HG02973 (cell line): ENCODE data around the gene SPATA20.

Source experiments
- ATAC-seq: cut with Tn5 transposase; IDR thresholded peaks from one replicate; pipeline ENCODE4 v1.9.1; 2021; ENCODE audit warnings: moderate library complexity; ENCODE audit not compliant: unreplicated experiment

The SPATA20 gene

GRCh38 chr17:50547035-50547735 is at the start of gene SPATA20:
SPATA20 (plus strand) TSS chr17:50547174; CDS start chr17:50547209, 35 bp downstream.
- ATAC-seq = no peak

- ATAC-seq = no peak
Measured at GRCh38 chr17:50498021-50498874, 48.7 kb upstream of the SPATA20 start.

DNA sequence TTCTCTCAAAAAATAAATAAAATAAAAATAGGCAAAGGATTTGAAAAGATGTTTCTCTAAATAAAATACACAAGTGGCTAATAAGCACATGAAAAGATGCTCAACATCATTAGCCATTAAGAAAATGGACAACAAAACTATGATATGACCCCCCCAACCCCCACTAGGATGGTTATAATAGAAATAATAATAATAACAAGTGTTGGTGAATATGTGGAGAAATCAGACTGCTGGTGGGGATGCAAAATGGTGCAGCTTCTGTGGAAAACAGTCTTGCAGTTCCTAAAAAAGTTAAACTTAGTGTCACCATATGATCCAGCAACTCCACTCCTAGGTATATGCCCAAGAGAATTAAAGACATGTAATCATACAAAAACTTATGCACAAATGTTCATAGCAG is 47.7 kb upstream of the SPATA20 start:
- no peak for ATAC-seq

DNA sequence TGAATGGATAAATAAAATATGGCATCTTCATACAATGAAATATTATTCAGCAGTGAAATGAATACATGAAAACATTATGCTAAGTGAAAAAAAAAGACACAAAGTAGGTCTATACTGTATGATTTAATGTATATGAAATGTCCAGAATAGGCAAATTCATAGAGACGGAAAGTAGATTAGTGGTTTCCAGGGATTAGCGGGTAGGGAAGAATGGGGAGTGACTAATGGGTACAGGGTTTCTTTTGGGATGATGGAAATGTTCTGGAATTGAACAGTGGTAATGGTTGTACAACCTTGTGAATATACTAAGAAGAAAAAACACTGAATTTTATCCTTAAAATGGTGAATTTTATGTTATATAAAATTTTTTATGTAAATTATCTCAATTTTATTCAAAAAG is 47.3 kb upstream of the SPATA20 start:
- ATAC-seq = no peak

- ATAC-seq = no peak
Measured at GRCh38 chr17:50501054-50501453, 45.9 kb upstream of the SPATA20 start.

- no peak for ATAC-seq
Measured at GRCh38 chr17:50502301-50502990, 44.5 kb upstream of the SPATA20 start.

DNA sequence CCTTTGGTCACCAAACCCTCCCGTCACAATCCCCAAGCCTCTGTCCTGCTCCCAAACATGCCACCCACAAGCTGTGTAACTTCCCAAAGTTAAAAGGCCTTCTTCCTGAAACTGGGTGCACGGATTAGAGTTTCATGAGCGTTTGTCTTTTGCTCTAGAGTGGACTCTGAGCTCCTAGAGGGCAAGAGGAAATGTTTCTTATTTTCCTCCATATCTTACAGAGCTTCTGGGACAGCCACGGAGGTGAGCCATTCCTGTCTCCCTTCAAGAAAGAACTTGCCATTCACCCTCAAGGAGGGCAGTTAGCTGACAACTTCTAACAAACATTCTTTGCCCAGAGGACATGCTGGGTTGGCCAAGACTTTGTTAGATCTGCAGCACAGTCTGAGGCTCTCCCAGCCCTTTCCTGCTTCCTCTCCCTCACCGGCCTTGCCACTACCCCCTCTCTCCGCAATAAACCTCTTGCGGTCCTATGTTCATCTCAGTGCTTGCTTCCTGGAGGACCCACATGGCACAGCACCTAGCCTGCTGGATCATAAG is 41.3 kb upstream of the SPATA20 start:
- ATAC-seq = no peak

DNA sequence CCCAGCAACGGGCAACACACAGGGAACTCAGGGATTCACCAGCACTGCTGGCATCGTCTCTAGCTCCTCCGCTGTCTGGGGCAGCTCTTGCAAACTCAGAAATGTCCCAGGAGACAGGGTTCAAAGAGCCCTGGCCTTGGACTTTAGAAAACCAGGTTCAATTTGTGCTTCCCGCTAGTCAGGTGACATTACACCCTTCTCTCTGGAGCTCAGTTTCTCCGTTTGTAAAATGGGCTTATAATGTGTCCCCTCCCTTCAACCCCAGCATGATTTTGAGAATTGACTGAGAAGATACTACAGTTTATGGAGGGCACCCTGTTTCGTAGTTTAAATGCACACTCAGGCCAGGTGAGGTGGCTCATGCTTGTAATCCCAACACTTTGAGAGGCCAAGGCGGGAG is 40.7 kb upstream of the SPATA20 start:
- ATAC-seq = no peak

DNA sequence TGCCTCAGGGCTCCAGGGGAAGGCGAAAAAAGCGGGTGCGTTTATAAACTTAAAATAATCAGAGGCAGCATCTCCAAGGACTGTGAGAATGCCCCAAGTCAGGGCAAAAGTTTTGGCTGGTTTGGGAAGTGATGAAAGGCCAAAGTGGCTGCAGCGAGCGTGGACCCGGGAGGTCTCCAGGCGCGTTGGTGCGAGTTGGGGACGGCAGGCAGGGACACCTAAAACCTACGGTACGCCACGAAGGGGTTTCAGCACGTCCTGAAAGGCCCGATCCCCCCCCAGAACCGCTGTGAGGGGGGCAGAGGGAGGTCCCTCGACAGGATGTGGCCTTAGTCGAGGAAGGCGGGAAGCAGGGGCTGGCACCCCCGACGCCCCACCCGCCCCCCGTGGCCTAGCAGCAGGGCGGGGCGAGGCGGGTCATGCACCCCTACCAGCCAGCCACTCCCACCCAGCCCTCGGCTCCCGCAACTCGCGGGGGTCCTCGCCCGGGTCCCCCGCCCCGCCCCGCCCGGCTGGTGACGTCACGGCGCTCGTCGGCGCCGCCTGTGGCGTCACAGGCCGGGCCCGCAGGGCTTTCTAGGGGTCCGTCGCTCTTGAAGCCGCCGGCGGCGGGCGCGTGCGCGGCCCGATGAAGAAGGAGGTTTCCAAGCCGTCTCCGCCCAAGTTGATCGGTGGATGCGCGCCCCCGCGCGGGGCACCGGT is 39.0 kb upstream of the SPATA20 start, which contains the start of gene MYCBPAP:
Gene MYCBPAP, plus strand, starts transcription at position 569 of the 702 bp plus-strand sequence. CDS start 236 bp downstream, outside the sequence.
- ATAC-seq = no peak

DNA sequence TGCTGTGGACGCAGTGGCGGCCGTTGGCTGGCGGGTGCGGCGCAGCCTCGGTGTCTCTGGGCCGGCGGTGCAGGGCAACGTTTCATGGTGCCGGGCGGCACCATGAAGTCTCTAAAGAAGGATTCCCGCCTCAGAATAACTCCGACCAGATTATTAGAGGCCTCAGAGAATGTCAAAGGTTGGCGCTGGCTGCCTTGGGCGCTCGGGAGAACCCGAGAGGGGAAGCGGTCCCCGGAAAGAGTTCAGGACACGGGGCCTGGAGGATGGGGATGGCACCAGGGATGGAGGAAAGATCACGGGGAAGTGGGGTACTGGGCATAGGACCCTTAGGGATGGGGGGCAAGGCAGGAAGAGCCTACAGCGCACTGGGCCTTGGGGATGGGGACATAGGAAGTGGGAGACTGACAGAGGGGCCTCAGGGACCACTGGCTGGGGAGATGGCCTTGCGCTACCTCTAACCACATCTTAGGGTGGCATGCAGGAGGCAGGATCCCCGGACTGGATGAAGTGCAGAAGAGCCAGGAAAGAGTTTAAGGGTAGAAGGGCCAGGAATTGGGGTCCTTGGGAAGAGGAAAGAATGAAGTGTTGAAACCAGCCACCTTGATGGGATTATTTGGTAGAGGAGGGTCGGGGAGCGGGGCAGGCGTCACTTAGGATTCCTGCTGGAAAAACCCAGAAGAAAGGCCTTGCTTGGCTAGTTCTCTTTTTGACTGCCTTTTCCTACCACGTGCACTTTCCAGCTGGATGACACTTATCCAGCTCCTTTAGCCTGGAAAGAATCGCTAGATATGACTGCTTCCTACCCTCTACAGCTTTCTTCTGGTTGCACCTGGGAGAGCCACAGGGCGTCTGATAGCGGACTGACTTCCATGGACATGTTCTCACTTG is 38.2 kb upstream of the SPATA20 start:
- no peak for ATAC-seq

GRCh38 chr17:50511058-50511457 is 35.9 kb upstream of the SPATA20 start:
- ATAC-seq = peak; percentile 90

GRCh38 chr17:50513495-50513894 is 33.5 kb upstream of the SPATA20 start:
- ATAC-seq = no peak

DNA sequence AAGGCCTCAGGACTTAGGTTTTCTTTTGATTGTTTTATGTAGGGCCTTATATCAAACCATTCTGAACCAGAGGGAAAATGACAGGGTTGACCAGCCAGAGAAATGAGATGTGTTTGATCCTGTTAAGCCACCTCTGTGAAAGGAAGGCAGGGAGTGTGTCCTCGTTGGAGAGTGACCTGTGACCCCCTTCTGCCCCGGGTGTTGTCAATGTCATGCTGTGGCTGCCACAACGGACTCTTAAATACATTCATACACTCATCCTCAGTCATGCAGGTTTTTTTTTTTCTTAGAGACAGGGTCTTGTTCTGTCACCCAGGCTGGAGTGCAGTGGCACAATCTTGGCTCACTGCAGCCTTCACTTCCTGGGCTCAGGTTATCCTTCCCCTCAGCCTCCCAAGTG is 32.6 kb upstream of the SPATA20 start:
- ATAC-seq = no peak

DNA sequence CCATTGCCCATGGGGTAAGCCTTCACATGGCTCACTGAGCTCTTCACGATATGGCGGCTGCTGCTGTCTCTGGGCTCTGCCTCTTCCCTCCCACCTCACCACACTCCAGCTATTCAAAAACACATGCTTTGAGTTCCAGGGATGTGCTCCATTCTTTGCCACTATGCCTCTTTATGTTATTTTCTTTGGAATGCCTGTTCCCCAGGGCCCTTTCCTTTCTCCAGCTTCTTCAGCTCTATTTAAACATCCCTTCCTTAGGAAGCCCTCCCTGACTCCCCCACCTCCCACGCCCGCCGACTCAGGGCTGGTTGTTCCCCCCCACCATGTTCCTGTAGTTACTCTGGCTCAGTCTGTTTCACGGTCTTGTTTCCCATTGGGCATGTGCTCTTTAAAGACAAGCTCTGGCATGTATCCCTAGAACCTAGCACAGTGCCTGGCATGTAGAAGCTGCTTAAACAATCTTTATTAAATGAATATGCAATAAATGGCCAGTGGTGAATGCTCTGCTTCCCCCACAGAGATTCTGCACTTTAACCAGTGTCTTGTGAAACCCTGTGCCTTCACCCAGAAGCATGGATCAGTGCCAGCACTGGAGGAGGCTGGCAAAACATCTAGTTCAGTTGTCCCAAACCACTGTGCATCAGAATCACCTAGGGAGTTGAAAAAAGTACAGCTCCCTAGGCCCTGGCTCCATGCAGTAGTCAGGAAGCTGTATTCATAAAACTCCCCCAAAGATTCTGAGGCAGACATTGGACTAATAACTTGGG is 31.9 kb upstream of the SPATA20 start:
- no peak for ATAC-seq

DNA sequence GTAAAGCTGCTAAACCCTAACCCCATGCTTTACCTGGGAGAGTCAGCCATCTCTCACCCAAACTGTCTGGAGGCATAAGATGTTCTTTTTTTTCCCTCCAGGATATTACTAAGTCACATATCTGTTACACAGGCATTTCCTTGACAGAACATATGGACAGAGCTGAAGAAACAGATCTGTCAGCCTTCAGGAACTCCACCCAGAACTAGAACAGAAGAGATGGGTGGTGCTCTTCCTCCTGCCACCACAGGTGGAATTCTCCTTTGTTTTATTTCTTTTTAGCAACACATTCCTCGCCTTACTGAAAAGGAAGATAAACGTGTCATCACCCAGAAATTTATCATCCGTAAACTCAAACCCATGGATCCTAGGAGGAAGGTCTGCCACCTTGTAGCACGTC is 30.0 kb upstream of the SPATA20 start:
- no peak for ATAC-seq

- ATAC-seq = no peak
Measured at GRCh38 chr17:50517504-50518383, 29.2 kb upstream of the SPATA20 start.

GRCh38 chr17:50518384-50519023 is 28.5 kb upstream of the SPATA20 start:
- no peak for ATAC-seq
